CD4-positive, alpha-beta T cell treated with Interleukin-1 beta for 1 hour (primary cell): Measurements from ENCODE around the gene HIPK2.

ENCODE experiments used
- DNase-seq, 2 donors: peaks; one replicate each; pipeline ENCODE4 v3.0.0-alpha.2; 2020 to 2022

HIPK2 gene

DNA sequence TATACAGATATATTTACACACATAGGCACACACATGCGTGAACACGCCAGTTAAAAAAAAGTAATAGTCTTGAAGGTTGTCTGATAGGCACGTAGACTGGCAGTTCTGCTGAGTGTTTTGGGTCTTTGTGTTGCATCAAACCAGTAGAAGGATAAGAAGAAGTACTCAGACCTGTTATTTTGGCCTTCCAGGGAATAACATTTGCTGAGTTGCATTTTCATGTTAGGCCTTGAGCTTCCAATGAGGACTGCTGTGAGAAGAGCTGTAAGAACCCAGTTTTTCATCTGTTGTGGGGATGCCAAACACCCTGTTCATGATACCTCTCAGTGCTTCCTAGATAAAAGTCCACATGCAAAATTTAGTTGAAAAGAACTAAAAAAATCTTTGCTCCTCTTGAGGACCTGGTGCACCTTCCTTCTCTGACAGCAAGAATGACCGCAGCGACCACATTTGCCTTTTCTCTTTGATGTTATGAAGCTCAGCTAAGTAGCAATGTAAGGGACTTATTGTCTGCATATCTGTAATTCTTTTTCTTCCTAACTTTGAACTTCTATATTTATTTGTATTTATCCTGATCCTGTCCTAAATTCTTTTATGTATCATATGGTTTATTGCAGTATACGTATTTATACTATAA, 27.2 kb downstream of the HIPK2 start:
- no peak for DNase-seq

DNA sequence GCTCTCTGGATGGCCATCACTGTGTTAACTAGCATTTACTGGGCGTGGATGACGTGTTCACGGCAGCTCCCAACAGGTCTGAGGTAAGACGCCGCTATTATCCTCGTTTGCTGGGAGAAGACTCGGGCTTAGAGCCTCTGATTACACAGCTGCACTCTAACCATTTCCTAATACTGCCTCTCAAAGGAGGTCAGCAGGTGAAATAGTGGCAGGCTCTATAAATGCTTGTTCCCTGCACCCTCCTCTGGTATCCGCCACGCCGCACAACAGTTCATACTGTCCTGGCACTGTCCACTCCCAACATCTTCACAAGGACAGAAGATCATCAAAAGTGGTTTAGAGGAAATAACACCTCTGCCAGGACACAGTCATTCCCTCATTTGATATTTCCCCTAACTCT, 28.3 kb downstream of the HIPK2 start:
- no peak for DNase-seq

DNA sequence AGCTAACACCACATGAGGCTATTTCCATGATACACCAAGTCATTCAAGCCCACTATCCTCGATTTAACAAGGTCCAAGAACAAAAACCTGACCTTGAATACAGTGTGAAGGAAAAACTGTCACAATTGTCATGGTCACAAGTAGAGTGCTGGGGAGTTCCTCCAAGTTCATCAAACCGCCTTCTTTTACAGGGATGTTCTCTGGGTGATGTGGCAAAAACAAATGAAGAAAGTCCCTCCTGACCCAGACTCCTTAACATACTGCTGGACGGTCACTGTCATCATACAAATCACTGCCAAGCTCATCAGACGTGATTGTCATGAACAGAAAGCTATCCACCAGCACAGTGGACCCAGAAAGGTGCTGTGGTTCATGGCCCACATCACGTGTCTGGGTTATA, 28.9 kb downstream of the HIPK2 start:
- DNase-seq, result no peak

DNA sequence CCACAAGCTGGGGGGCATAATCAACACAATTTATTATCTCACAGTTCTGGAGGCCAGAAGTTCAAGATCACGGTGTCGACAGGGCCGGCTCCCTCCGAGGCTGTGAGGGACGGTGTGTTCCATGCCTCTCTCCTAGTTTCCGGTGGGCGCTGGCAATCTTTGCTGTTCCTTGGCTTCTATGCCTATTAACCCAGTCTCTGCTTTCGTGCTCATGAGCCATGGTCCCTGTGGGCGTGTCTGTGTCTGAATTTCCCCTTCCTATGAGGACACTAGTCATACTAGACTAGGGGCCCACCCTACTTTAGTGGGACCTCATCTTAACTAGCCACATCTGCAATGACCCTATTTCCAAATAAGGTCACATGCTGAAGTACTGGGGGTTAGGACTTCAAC, 29.4 kb downstream of the HIPK2 start:
- DNase-seq, result no peak

DNA sequence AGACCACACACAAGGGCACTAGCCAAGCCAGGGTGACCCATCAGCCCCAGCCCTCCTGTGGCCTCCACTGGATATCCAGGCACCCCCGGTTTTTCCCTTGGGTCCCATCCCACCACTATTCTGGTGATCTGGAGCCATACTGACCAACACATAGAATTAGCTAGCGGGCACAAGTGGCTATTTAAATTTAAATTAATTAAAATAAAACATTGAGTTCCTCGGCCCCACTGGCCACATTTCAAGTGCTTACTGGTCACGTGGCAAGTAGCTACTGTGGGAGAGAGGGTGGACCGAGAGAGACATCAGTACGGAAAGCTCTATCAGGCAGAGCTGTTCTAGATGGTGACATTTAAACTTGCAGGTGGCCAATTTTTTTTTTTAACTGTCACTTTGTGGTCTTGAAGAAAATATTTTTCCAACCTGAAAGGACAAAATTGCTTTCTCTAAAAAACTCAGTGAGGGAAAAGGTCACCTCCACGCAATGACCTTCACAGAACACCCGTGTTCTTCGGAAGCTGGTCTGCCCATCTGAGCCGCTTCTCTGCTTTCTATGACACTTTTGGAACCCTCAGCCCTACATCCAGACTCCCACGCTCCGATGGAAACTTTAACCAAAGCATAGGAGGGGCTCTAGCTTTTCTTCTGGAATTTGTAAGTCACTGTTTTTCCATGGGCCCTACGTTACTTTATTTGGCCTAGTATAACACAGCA, 30.0 kb downstream of the HIPK2 start:
- no peak for DNase-seq

DNA sequence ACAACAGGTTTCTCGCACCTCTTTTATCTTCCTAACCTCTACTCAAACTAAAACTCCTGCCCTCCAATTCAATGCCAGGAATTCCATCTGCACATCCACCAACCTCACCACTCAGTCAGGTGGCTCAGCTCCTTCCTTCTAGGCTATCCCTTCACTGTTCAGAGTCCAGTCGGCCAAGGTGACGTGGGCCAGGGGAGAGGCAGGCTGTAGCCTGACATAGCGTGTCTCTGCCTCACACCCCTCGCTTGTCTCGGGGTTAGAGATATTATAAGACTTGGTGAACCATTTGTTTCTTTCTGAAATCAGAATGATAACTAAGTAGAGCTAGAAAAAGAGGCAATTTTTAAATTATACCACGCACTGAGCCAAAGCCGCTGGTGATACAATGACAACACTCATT, 31.1 kb downstream of the HIPK2 start:
- DNase-seq, result no peak

DNA sequence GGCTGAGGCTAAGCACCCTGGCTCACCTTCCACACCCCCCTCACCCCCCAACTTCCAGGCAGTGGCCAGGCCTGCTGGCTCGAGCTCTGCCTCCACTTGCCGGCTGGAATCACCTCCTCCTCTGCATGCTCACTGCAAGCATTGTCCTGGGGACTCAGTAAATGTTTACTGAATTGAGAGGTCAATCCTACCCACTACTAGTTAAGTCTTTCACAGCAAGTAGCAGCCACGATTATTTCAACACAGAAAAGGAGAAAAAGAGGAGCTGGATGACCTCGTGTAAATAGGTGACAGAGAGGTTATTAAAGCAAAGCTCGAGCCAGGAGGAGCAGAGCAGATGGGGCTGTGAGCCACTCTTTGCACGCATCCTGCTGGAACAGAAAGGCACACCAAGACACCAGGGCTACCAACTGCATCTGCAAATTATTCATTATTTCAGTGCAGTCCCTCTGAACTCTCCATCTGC, 32.1 kb downstream of the HIPK2 start:
- DNase-seq, result no peak

DNA sequence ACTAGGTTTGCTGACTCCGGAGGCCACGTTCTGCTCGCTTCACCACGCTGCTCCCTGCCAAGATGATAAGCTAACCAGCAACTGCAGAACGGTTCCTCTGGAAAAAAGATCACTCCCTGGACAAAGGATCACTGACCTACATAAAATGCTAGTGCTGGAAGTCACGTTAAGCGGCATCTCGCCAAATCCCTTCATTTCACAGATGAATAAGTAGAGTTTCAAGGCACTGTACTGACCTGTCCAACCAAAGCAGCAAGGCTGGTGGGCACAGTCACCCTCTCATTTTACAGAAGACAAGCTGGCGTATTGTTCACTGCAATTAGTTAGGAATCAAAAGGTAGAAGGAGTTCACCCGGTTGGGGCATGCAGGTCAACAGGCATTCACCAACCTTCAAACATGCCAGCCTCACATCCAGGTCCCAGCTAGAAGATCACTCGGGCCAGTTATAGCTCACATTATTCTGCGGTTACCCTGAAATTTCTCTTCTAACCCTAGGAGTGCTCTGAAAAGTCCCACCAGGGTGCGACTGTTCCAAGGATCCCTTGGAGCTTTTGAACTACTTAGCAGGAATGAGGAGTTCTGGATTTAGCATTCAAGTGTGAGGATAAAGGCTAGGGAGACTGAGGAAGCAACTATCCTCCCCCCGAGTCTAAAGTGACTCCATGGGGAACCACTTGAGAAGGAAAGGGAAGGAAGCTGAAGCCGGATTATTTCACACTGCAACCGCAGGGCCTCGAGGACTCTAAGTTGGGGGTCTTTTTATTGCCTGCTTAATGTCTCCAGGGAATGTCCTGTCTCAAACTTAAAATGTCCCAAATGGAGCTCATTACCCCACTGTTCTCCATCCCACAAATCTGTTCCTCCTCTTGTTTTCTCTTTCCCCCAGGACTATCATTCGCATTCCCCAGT, 32.8 kb downstream of the HIPK2 start:
- no peak for DNase-seq

DNA sequence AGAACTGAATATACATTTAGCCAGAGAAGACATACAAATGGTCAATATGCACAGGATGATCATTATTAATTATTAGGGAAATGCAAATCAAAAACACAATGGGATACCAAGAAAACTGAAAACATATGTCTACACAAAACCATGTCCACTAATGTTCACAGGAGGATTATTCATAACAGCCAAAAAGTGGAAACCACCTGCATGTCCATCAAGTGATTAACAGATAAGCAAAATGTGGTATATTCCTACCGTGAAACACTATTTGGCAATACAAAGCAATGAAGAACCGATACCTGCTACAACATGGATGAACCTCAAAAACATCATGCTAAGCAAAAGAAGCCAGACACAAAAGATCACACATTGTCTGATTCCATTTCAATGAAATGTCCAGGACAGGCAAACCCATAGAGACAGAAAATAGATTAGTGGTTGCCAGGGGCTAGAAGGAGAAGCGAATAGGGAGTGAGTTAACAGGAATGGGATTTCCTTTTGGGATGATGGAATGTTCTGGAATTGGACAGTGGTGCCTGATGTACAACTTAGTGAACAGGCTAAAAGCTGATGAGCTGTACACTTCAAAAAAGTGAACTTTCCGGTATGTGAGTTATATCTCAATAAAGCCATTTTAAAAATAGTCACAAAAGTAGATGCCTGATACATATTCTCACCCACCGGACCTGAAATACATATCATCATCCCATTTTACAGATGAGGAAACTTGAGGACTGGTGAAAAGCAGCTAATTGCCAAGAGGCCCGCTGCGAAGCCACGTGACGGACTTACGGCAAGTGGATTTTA, 33.6 kb downstream of the HIPK2 start:
- DNase-seq, result no peak

DNA sequence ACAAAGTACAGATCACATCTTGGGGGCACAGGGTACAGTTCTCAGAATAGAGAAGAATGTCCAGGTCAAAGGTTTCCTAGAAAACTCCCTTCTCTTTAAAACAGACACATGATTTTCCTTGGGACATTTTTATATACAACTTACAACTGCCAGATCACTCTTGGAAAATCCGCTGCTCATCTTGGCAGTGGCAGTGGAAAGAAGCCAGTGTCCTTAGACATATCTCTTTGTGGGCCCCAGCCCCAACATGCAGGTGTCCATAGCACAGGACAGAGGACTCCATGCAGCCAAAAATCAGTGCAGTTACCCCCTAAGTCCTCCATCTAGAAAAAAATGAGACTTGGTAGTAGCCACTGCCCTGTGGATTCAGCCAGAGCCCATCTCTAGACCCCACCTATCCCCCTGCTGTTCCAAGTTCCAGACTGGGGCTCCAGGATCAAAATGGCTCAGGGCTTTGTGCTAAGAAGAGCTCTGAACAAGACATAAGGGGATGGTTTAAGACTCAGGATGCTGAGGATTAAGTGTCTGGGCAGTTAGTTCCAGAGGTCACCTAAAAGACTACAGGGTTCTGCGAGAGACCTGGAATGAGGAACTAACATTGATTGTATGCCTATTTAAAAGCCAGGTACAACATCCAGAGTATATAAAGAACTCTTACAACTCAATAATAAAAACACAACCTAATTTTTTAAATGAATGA, 34.4 kb downstream of the HIPK2 start:
- no peak for DNase-seq

DNA sequence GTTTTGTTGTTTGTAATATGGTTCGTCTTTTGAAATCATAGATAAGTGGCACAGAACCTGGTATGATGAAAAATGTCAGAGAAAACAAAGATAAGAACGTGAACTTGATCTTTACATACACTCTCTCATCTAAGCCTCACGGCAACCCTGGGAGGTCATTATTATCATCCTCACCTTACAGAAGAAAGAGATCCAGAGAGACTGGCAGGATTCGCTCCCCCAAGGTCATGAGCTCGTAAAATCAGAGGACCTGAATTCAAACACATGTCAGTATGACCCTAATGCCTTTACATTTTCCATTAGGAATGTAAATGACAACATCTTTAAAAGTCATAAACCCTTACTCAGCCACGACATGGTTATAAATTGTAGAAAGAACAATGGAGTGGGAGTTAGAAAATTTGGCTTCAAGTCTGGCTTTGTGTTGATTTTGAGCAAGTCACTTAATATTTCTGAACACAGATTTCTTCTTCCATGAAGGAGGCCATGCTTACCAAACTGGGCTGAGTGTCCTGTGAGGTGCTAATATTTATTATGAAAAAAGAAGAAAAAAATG, 35.9 kb downstream of the HIPK2 start:
- DNase-seq, result no peak

DNA sequence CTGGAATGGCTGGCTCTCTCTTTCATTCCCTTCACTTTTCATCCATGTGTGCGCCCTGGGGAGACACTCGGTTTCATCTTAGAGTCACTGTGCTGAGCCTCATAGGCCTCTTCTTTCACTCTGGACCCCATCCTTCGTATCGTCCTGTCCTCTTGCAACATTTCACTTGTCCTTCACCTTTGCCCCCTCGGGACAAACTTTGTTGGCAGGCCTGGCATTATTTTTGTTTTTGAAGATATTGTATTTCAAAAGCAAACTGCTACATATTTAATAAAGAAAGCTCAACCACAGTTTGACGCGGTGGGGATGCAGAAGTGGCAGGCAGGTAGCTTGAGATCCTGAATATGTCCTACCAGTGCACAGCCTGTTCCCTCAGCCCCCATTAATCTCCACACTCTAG, 36.6 kb downstream of the HIPK2 start:
- DNase-seq, result no peak

DNA sequence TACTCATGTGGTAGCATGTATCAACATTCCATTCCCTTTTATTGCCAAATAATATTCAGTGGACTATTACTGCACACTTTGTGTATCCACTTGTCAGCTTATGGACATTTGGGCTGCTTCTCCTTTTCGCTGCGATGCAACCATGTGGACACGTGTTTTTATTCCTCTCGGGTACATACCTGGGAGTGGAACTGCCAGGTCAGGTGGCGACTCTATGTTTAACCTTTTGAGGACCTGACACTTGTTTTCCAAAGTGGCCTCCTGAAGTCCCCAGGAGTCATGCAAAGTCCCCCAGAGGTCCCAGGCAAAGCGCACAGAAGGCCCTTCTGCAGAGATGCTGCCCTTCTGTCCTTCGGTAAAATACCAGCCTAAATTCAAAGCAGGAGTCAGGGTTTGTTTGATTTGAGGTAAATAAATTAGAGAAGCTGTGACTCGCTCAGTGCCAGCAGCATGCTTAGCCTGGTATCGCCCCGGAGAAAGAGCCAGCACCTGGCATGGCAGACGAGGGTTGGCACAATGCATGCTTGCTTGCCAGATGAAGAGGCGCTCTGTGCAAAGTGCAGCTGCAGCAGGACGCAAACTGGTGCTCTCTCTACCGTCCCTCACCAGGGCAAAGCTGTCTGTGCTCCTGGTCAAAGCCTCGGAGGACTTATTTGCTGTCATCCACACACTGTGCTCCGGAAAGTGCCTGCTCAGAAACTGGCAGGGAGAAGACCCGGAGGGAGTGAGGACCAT, 37.8 kb downstream of the HIPK2 start:
- DNase-seq, result no peak

DNA sequence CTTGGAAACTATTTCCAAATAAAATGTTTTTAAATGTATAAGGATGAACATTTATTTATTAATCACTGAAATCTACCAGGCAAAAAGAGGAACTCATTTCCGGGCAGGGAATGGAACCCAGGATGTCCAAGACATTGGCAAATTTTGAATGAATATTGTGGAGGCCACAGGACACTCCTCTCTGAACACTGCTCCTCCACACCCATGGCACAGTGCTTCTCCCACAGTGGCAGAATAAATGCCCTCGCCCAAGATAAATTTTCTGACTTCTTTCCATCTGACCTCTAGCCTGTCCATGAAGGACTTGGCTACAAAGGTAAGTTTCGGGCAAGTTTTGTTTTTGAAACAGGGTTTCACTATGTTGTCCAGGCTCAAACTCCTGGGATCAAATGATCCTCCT, 39.0 kb downstream of the HIPK2 start:
- DNase-seq, result no peak

DNA sequence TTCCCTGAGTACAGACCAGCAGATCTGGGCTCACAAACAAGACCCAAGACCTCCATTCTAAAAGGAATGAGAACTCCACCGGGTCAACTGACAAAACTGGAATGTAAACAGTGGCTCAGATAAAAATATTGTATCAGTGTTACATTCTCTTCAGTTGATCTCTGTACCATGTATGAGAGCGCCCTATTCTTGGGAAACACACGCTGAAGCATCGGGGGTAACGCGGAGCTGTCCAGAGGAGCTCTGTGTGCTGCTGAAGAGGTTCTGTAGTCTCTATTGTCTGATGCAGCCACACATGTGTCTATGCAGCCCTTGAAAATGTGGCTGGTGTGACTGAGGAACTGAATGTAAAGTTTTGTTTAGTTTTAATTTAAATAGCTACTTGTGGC, 39.7 kb downstream of the HIPK2 start:
- DNase-seq, result no peak

DNA sequence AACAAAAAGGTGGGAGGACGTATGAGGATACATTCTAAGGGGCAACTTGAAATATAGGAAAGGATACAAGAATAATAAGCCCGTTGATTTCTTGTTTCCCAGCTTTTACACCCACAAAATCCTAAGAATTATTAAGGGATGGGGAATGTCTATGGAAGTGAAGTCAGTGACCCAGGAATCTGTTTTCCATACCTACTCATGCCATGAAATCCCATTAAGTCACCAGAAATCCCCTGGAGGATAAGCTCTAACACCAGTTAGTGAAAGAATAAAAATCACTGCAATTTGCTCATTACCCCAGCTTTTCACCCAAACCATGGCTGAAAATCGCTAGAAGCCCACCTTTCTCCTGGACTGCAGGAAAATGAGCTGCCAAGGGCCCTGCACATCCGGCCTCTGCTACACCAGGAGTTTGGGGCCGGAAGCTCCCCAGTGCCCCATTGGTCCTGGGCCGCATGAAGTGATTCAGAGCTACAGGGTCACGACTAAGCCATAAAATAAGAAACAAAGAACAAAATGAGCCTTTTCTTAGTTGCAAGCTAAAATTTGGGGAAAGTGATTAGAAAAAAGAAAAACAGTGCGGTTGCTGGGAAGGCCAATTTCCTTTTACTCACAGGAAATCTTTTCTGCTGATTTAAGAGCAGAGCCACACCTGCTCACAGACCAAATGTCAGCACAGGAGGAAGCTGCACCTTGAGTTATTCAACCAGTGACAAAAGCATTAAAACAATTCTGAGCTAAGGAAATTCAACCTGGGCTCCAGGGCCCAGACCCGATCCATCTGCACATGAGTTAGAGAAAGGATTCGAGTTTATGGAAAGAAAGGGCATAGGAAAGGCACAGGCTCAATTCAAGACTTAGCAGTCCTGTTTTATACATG, 40.3 kb downstream of the HIPK2 start:
- no peak for DNase-seq

DNA sequence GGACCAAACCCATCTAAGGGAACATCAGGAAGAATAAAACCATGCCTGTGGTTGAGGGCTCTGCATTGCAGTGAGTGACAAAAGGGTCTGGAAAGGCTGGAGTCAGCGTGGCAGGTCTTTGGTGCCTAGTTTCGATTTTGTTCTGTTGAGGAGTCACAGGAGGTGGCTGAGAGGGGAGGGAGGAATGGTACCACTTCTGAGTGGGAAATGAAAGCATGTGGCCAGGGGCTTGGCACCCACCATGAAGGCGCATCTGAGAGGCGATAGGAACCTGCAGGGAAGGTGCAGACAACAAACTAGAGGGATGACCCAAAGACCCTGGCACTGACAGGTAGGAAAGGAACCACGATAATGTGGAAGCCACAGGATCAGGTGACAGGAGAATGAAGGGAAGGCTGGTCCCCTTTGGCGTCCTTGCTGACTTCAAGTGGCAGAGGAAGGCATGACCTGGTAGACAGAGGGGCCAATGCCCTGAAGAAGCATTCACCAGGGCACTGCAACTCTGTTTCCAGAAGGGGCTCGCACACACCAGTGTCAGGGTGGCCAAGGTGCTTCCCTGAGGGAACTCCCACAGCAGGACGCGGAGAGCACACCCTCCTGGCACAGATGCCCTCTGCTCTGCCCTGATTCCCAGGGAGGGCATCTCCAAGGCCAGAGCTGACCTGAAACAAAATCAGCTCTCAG, 41.7 kb downstream of the HIPK2 start:
- DNase-seq, result no peak

DNA sequence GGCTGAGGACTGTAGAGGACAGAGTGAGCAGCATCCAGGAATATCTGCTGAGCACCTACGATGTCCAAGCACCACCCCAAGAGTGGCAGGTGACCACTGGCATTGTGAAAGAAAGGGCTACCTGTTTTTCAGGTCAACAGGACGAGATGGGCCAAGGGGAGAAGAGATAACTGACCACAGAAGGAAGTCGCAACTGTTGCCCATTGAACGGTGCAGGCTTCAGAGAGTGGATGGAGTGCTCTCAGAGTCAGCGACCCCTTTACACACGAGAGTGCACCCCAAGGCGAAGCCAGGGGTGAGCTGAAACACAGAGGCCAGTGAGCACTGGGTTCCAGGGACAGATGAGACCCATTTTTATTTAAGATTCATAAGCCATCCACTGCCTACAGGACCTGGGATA, 42.3 kb downstream of the HIPK2 start:
- no peak for DNase-seq

DNA sequence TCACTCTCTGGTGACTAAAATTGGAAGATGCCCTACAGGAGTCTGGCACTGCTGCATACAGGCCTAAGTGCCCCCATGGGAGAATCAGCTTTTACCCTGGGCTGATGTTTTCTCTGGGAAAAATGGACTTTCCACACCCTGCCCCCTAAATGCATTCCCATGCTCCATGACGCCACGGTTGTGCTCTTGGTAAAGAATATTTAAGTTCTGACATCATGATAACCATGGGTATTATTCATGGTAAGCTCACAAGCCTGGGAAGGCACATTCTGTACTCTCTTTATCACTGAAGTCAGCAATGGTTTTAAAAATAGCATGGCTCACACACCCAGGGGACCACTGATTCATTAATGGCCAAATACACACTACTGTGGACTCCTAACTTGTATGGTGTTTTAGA, 43.4 kb downstream of the HIPK2 start:
- DNase-seq, result no peak

DNA sequence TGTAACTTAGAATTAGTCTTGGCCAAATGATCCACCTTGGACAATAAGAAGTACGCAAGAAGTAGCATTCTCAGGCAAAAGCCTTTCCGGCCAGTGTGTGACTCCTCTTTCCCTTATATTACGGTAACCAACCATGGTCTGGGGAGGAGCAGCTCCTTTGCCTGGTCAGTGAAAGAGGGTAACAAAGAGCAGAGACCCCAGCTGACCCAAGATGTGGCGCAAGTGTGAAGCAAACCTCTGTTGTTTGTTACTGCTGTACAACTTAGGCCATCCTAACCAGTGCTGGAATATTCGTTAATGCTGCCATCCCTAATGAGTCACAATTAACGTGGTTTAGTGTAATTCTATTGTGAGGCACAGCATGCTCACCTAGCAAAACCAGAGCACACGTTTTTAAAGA, 44.0 kb downstream of the HIPK2 start:
- no peak for DNase-seq
